Measurements from ENCODE around the gene FOXJ3. TPM values are rescaled to one million over a fixed set of nuclear protein-coding genes. Genes with fewer than 3 reads are reported as not detected.

FOXJ3 gene
- total RNA-seq, 1 experiment from 2014 or later: 51.4 TPM

GRCh38 chr1:42319871-42320484, 15.1 kb downstream of the FOXJ3 start:
- no peaks in the 10 kb centered on the region for H3K36me3 Mint-ChIP-seq (ENCODE audit: insufficient read depth, unreplicated experiment)
- no peak overlapping the region for H3K4me3 Mint-ChIP-seq (ENCODE audit: low read depth, unreplicated experiment)
- peaks cover 58% of the 10 kb centered on the region for H3K4me1 Mint-ChIP-seq (ENCODE audit: low read depth, unreplicated experiment)
- DNase-seq: no peak
- TF ChIP-seq CTCF (IDR thresholded peaks at IDR 0.05; ENCODE audit: unreplicated experiment): no peak
- no TSS peak for BruUV-seq (replicated peaks)
- CTCF ChIA-PET: interaction anchor here (1.3 kb wide), 1 partner anchor 10 kb away, joined by 3 read pairs; no protein-coding TSS in a partner anchor
- H3K27me3 Mint-ChIP-seq (ENCODE audit: unreplicated experiment): no peaks in the 10 kb centered on the region
- intact Hi-C loops (cut with micrococcal nuclease; ENCODE audit: unreplicated experiment): loop anchor here (10.0 kb wide), 2 partner anchors 105 to 145 kb away; no protein-coding TSS in a partner anchor
- no peaks in the 10 kb centered on the region for H3K9me3 Mint-ChIP-seq (ENCODE audit: low read depth, unreplicated experiment)
- H3K27ac Mint-ChIP-seq (ENCODE audit: unreplicated experiment): no peak overlapping the region

GRCh38 chr1:42319128-42319851, 15.7 kb downstream of the FOXJ3 start:
- CTCF ChIA-PET: interaction anchor here (1.3 kb wide), 1 partner anchor 10 kb away, joined by 3 read pairs; no protein-coding TSS in a partner anchor
- DNase-seq: no peak
- intact Hi-C loops (cut with micrococcal nuclease; ENCODE audit: unreplicated experiment): no loop called here
- Mint-ChIP-seq H3K4me3 (ENCODE audit: low read depth, unreplicated experiment) (no peak overlapping the region), H3K4me1 (ENCODE audit: low read depth, unreplicated experiment) (peaks cover 64% of the 10 kb centered on the region), H3K27me3 (ENCODE audit: unreplicated experiment) (no peaks in the 10 kb centered on the region), H3K9me3 (ENCODE audit: low read depth, unreplicated experiment) (no peaks in the 10 kb centered on the region), H3K36me3 (ENCODE audit: insufficient read depth, unreplicated experiment) (no peaks in the 10 kb centered on the region), H3K27ac (ENCODE audit: unreplicated experiment) (no peak overlapping the region)
- no TSS peak for BruUV-seq (replicated peaks)
- TF ChIP-seq CTCF (IDR thresholded peaks at IDR 0.05; ENCODE audit: unreplicated experiment): no peak

GRCh38 chr1:42318601-42319000, 16.4 kb downstream of the FOXJ3 start:
- H3K4me1 Mint-ChIP-seq (ENCODE audit: low read depth, unreplicated experiment): peaks cover 70% of the 10 kb centered on the region
- intact Hi-C loops (cut with micrococcal nuclease; ENCODE audit: unreplicated experiment): no loop called here
- CTCF ChIA-PET: no interaction called here
- no peaks in the 10 kb centered on the region for H3K9me3 Mint-ChIP-seq (ENCODE audit: low read depth, unreplicated experiment)
- TF ChIP-seq CTCF (IDR thresholded peaks at IDR 0.05; ENCODE audit: unreplicated experiment): no peak
- no TSS peak for BruUV-seq (replicated peaks)
- DNase-seq: no peak
- no peaks in the 10 kb centered on the region for H3K36me3 Mint-ChIP-seq (ENCODE audit: insufficient read depth, unreplicated experiment)
- no peaks in the 10 kb centered on the region for H3K27me3 Mint-ChIP-seq (ENCODE audit: unreplicated experiment)
- H3K27ac Mint-ChIP-seq (ENCODE audit: unreplicated experiment): no peak overlapping the region
- no peak overlapping the region for H3K4me3 Mint-ChIP-seq (ENCODE audit: low read depth, unreplicated experiment)

- no peak for DNase-seq
- CTCF ChIA-PET: interaction anchor here (0.7 to 2.1 kb wide), 2 partner anchors 23 to 360 kb away, joined by 3 to 8 read pairs; no protein-coding TSS in a partner anchor
- Mint-ChIP-seq H3K9me3 (ENCODE audit: low read depth, unreplicated experiment) (no peaks in the 10 kb centered on the region), H3K4me3 (ENCODE audit: low read depth, unreplicated experiment) (no peak overlapping the region), H3K4me1 (ENCODE audit: low read depth, unreplicated experiment) (peaks cover 64% of the 10 kb centered on the region), H3K36me3 (ENCODE audit: insufficient read depth, unreplicated experiment) (no peaks in the 10 kb centered on the region), H3K27ac (ENCODE audit: unreplicated experiment) (no peak overlapping the region), H3K27me3 (ENCODE audit: unreplicated experiment) (no peaks in the 10 kb centered on the region)
- TF ChIP-seq CTCF (IDR thresholded peaks at IDR 0.05; ENCODE audit: unreplicated experiment): no peak
- no TSS peak for BruUV-seq (replicated peaks)
- intact Hi-C loops (cut with micrococcal nuclease; ENCODE audit: unreplicated experiment): no loop called here
These were observed 17.7 kb downstream of the FOXJ3 start for GRCh38 chr1:42317308-42317707.

Measured in Calu3 (cell line).